T1000 (cell line): Measurements from ENCODE around the gene FLVCR1.
"Not testable (repeated sequence)": the region's sequence is repeated elsewhere in the genome, so short reads cannot be mapped to it uniquely, and the experiment has no call there.

Experiments used
- DNase-seq: peaks from one replicate; lab custom pipeline; 2025; ENCODE audit warnings: mixed read lengths; lab: John Stamatoyannopoulos, UW

FLVCR1 gene

GRCh38 chr1:212860713-212861581 is 2.9 kb downstream of the FLVCR1 start:
- DNase-seq = no peak

GRCh38 chr1:212862111-212862690 is 4.1 kb downstream of the FLVCR1 start:
- DNase-seq = no peak

- not testable (repeated sequence) for DNase-seq
Observed at GRCh38 chr1:212863345-212863744, 5.3 kb downstream of the FLVCR1 start.

GRCh38 chr1:212864201-212864600 is 6.1 kb downstream of the FLVCR1 start:
- DNase-seq = no peak

- DNase-seq = no peak
Observed at GRCh38 chr1:212867192-212867591, 9.1 kb downstream of the FLVCR1 start.

GRCh38 chr1:212871976-212872375 is 13.9 kb downstream of the FLVCR1 start:
- DNase-seq = no peak

GRCh38 chr1:212873518-212873917 is 15.4 kb downstream of the FLVCR1 start:
- no peak for DNase-seq

GRCh38 chr1:212878418-212878817 is 20.3 kb downstream of the FLVCR1 start:
- no peak for DNase-seq

- no peak for DNase-seq
Observed at GRCh38 chr1:212879947-212880690, 22.0 kb downstream of the FLVCR1 start.

GRCh38 chr1:212884592-212884991 is 26.5 kb downstream of the FLVCR1 start:
- DNase-seq = no peak

- DNase-seq = no peak
Observed at GRCh38 chr1:212892108-212892507, 34.0 kb downstream of the FLVCR1 start.

- no peak for DNase-seq
Observed at GRCh38 chr1:212899845-212900244, 41.8 kb downstream of the FLVCR1 start.

- no peak for DNase-seq
Observed at GRCh38 chr1:212901290-212901689, 43.2 kb downstream of the FLVCR1 start.

GRCh38 chr1:212902054-212902453 is 44.0 kb downstream of the FLVCR1 start:
- DNase-seq = no peak

- no peak for DNase-seq
Observed at GRCh38 chr1:212903664-212904063, 45.6 kb downstream of the FLVCR1 start.

GRCh38 chr1:212908071-212908470 is 50.0 kb downstream of the FLVCR1 start:
- DNase-seq = not testable (repeated sequence)

- no peak for DNase-seq
Observed at GRCh38 chr1:212908971-212909370, 50.9 kb downstream of the FLVCR1 start.

GRCh38 chr1:212909652-212910063 is 51.6 kb downstream of the FLVCR1 start:
- no peak for DNase-seq

- not testable (repeated sequence) for DNase-seq
Observed at GRCh38 chr1:212910213-212910612, 52.1 kb downstream of the FLVCR1 start.

GRCh38 chr1:212913638-212914037 is 55.6 kb downstream of the FLVCR1 start:
- not testable (repeated sequence) for DNase-seq

- DNase-seq = not testable (repeated sequence)
Observed at GRCh38 chr1:212914110-212914509, 56.0 kb downstream of the FLVCR1 start.

- DNase-seq = no peak
Observed at GRCh38 chr1:212914789-212915188, 56.7 kb downstream of the FLVCR1 start.
